Stimulated activated naive CD4-positive, alpha-beta T cell treated with Interleukin-2 at 50 U/mL for 16 hours (primary cell): ENCODE results near the gene UQCR10.
A peak's percentile ranks its signal among the peaks of the same experiment; 100 is the strongest.

Source experiments
- DNase-seq: peaks from one replicate; lab custom pipeline; 2025; lab: John Stamatoyannopoulos, UW

UQCR10 gene

GRCh38 chr22:29762263-29762662, 4.9 kb upstream of the UQCR10 start:
- no peak for DNase-seq

GRCh38 chr22:29765905-29766631, 1.1 kb upstream of the UQCR10 start:
- peak; percentile 20 for DNase-seq

GRCh38 chr22:29766632-29767170, 468 bp upstream of the UQCR10 start, which contains the start of gene ZMAT5:
TSS of gene ZMAT5 (minus strand) at chr22:29767007. CDS start at chr22:29748544, 18,463 bp downstream.
- DNase-seq, result peak; percentile 92

DNA sequence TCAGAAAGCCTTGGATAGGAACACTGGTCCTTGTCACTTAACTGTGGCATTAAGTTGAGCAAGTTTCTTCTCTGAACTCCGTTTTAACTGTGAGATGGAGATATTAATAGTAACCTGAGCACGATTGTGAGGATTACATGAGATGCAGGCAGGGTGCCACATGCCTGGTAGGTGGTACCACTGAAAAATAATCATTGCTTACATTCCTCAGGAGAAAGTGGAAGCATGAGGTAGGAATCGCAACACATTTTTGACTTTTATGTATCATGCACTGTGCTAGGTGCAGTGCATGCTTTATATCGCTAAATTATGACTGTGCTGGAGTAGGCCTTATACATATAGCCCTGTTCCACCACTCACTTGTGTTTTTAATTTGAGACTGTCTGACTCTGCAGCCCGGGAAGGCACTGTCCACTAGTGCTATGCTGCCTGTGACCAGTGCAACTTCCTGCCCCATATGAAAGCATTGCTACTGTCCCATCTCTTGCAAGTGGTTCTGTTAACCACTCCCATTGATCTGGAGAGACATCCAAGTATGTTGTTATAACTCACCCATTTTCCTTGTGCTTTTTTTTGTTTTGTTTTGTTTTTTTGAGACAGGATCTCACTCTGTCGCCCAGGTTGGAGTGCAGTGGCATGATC, 1.0 kb downstream of the UQCR10 start:
- DNase-seq, result no peak

DNA sequence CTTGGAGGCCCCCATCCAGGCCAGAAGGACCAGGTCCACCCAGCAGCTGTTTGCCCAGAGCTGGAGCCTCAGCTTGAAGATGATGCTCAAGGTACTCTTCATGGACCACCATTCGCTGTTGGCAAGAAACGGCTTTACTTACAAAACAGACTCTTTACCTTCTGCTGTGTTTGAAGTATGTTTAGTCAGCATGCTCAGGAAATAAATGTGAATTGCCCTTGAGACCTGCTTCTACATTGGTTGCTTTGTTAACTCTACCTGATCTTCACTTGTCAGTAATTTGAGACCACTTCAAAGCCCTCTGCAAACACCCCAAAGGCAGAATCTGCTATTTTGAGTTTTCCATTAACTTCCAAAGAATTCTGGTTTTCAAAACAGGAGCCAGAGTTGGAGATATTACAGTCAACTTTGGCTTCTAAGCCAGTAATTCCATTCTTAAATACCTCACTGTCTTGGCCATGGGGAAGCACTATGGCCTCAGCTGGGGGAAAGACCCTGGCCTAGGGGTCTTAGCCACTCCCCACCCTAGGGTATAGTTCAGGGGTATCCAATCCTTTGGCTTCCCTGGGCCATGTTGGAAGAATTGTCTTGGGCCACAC, 2.7 kb downstream of the UQCR10 start:
- DNase-seq, result no peak

GRCh38 chr22:29772170-29772641, 5.0 kb downstream of the UQCR10 start:
- no peak for DNase-seq

DNA sequence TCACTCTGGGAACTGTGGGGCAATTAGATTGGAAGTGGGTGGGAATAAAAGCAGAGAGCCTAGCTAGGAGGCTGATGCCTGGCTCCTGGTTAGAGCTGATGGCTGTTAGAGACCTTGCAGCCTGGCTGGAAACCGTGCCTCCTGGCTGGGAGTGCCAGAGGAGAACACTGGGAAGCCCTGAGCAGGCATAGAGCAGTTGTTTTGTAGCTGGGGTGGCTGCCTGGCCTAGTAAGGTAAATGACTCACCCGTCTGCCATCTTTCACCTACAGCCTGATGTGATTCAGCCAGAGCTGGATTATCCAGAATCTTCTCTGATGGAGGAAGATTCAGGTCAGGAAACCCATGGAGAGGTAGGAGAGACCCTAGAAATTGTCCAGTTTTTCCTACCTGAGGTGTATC, 6.1 kb downstream of the UQCR10 start:
- DNase-seq, result no peak

GRCh38 chr22:29780220-29780619, 13.1 kb downstream of the UQCR10 start:
- no peak for DNase-seq

DNA sequence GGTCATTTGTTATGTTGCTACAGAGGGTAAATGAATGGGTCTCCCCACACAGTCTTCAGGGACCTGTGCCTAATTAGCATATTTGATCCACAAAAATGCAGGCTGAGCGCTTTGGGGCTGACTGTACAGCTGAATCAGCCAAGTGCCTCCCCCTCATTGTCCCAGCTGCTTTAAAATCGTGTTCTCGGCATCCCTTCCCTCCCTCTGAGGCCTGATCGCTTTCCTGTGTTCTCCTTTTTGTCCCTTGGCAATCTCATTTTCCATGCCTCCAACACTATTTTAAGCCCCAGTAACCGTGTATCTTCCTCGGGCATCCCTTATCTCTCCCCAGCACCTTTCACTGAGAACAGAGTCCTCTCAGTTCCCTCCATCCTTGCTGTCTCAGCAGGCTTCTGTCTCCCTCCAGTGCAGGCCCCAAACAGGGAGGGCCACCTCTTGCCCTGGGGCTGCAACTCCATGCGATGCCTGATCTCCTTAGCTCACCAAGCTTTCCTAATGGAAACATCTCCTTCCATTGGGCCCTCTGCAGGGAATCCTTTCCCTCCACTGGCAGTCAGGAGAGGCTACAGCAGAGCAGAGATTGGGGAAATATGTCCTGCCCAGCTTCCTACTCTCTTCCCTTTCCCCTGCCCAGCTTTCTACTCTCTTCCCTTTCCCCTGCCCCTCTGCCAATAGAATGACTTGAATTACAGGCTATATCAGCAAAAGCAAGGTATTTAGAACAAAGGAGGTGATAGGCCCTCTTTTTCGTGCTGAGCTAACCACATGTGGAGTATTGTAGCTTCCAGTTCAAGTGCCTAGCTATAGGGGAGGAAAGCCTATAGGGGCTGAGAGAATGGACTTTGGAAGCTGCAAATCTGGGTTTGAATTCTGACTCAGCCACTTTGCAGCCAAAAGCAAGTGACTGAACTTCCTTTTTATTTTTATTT, 13.8 kb downstream of the UQCR10 start:
- DNase-seq, result no peak

GRCh38 chr22:29782061-29782845, 15.1 kb downstream of the UQCR10 start:
- DNase-seq, result no peak

GRCh38 chr22:29784451-29785361, 17.5 kb downstream of the UQCR10 start:
- no peak for DNase-seq

DNA sequence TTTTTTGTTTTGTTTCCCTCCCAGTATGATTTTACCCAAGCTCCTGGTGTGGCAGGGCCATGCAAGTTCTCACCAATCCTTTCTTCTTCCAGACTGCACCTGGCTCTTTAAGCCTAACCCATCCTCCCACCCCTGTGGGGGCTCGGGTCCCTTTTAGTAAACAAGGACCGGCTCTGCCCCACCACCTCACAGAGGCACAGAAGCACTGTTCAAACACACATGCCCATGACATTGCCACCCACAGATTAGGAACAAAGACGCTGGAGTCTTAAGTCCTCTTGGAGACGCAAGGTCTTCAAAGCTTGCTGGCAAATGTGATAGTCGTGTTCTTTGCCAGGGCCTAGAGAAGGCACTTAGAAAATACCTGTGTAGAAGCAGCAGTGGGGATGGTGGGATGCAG, 18.9 kb downstream of the UQCR10 start:
- DNase-seq, result no peak

GRCh38 chr22:29787371-29787980, 20.3 kb downstream of the UQCR10 start:
- DNase-seq, result no peak

GRCh38 chr22:29788339-29789279, 21.4 kb downstream of the UQCR10 start:
- no peak for DNase-seq

DNA sequence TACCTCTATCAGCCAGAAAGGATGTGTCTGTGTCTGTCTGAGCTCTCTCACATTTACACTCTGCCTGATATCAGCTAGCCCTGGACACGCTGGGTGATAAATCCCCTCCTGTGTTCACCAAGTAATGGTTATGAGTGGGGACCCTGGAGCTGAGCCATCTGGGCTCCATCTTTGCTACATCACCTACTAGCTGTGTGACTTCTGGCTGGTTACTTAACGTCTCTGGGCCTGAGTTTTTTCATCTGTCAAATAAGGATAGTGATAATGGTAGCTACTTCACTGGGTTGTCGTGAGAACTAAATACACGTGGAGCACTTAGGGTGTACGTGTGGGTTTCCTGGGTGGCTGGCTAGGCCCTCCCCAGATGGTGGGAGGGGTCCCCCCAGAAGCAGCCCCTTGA, 22.9 kb downstream of the UQCR10 start:
- no peak for DNase-seq

DNA sequence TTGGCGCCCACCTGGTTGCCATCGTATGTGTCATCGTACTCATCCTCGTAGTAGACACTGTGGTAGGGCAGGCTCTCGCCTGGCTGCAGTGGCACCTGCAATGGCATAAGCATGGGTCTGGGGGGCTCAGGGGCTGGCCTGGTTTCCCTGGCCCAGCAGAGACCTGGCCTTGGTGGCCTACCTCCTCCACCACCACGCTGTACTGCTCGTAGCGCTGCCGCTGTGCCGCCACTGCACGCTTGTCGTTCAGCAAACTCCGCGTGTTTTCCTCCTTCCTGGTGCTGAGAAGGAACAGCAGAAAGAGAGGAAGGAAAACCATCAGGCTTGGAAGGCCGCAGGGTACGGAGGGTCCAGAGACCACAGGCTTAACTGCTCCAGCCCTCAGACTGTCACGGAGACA, 26.2 kb downstream of the UQCR10 start:
- DNase-seq, result no peak

- DNase-seq, result no peak
Observed at GRCh38 chr22:29795663-29796062, 28.5 kb downstream of the UQCR10 start.

DNA sequence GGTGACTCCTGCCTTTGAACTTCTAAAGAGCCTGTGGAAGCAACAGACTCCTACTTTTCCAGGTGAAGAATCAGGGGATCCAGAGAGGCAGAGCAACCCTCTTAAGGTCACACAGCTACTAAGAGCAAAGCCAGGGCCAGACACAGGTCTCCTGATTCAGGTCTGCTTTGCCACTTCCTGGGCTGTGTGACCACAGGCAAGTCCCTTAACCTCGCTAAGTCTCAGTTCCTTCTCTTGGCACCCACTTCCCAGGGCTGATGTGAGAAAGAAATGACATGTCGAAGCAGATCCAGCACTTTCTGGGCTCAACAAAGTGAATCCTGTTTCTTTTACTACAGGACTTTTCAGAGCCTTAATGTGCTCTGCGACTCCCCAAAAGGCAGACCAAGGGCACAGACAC, 30.2 kb downstream of the UQCR10 start:
- DNase-seq, result no peak
